ENCODE measurements around the gene PLEKHO2.

- no peak for TF ChIP-seq CTCF (IDR thresholded peaks at IDR 0.05 in 4 of 5, conservative IDR thresholded peaks at IDR 0.05 in 1 of 5)
- no peak for TF ChIP-seq POLR2A (IDR thresholded peaks at IDR 0.05)
Measured at GRCh38 chr15:64837502-64837901, 4.2 kb upstream of the PLEKHO2 start.
